WTC11 (cell line): ENCODE measurements around the gene CYBB. TPM values are rescaled to one million over a fixed set of nuclear protein-coding genes. Genes with fewer than 3 reads are reported as not detected.

Source experiments
- ATAC-seq: fragments of 200-7000 bp; cut with Tn5 transposase; 2 replicates; pipeline ENCODE4 v1.10.0; 2021; ENCODE audit warnings: mild to moderate bottlenecking, moderate library complexity
- CTCF ChIA-PET: fragments of 300-600 bp; sonication (Branson Sonifier 250); formaldehyde crosslinking; loops from one replicate; lab custom pipeline; 2021; ENCODE audit warnings: antibody characterized with exemption; lab: Charles Lee
- POLR2A ChIA-PET: fragments of 350-600 bp; sonication (Branson Sonifier 250); formaldehyde crosslinking; loops from one replicate; lab custom pipeline; 2021; ENCODE audit warnings: antibody characterized with exemption; lab: Charles Lee
- DNase-seq: peaks from one replicate; pipeline ENCODE4 v3.0.0; 2021; ENCODE audit warnings: low spot score
- H3K27ac Mint-ChIP-seq: 2 replicates; pipeline ENCODE4 v1.8.0; 2021; ENCODE audit warnings: mixed read lengths
- H3K27me3 Mint-ChIP-seq: 2 replicates; pipeline ENCODE4 v1.8.0; 2021; ENCODE audit warnings: low read depth, mild to moderate bottlenecking, moderate library complexity, mixed read lengths
- H3K36me3 Mint-ChIP-seq: 2 replicates; pipeline ENCODE4 v1.8.0; 2021; ENCODE audit warnings: mixed read lengths
- H3K4me1 Mint-ChIP-seq: 2 replicates; pipeline ENCODE4 v1.8.0; 2022; ENCODE audit warnings: mixed read lengths
- H3K4me3 Mint-ChIP-seq: 2 replicates; pipeline ENCODE4 v1.8.0; 2021; ENCODE audit warnings: mild to moderate bottlenecking, moderate library complexity, mixed read lengths
- H3K9me3 Mint-ChIP-seq: 2 replicates; pipeline ENCODE4 v1.8.0; 2021; ENCODE audit warnings: mixed read lengths
- CBFB ChIP-seq: sonication (generic); formaldehyde crosslinking; IDR thresholded peaks from 2 replicates; pipeline ENCODE4 v1.8.1; 2022; ENCODE audit warnings: mild to moderate bottlenecking, low read depth, missing genetic modification reagents
- CREB1 ChIP-seq: sonication (generic); formaldehyde crosslinking; IDR thresholded peaks from 2 replicates; pipeline ENCODE4 v1.8.0; 2023; ENCODE audit warnings: mild to moderate bottlenecking, missing genetic modification reagents
- JUN ChIP-seq: sonication (generic); formaldehyde crosslinking; IDR thresholded peaks from 2 replicates; pipeline ENCODE4 v1.8.0; 2023; ENCODE audit warnings: mild to moderate bottlenecking, missing genetic modification reagents
- RORB ChIP-seq: fragments of 250-450 bp; sonication (Bioruptor Pico); IDR thresholded peaks from 2 replicates; pipeline ENCODE4 v1.9.0; 2021; ENCODE audit warnings: mild to moderate bottlenecking
- SMAD4 ChIP-seq: sonication (generic); formaldehyde crosslinking; IDR thresholded peaks from 2 replicates; pipeline ENCODE4 v1.8.0; 2022; ENCODE audit warnings: mild to moderate bottlenecking, missing genetic modification reagents
- TCF7 ChIP-seq: sonication (generic); formaldehyde crosslinking; IDR thresholded peaks from 2 replicates; pipeline ENCODE4 v1.8.0; 2022; ENCODE audit warnings: mild to moderate bottlenecking, low read depth, missing genetic modification reagents, moderate library complexity
- TEAD4 ChIP-seq: sonication (generic); formaldehyde crosslinking; IDR thresholded peaks from 2 replicates; pipeline ENCODE4 v1.8.0; 2022; ENCODE audit warnings: mild to moderate bottlenecking, missing genetic modification reagents
- ZBTB21 ChIP-seq: sonication (generic); formaldehyde crosslinking; IDR thresholded peaks from 2 replicates; pipeline ENCODE4 v1.8.1; 2023; ENCODE audit warnings: mild to moderate bottlenecking, missing genetic modification reagents, borderline replicate concordance
- ZNF121 ChIP-seq: sonication (generic); formaldehyde crosslinking; IDR thresholded peaks from 2 replicates; pipeline ENCODE4 v1.8.0; 2023; ENCODE audit warnings: missing genetic modification reagents
- ZNF263 ChIP-seq: sonication (generic); formaldehyde crosslinking; IDR thresholded peaks from 2 replicates; pipeline ENCODE4 v1.8.1; 2022; ENCODE audit warnings: low read depth, mild to moderate bottlenecking, moderate library complexity, missing genetic modification reagents
- ZNF317 ChIP-seq: sonication (generic); formaldehyde crosslinking; IDR thresholded peaks from 2 replicates; pipeline ENCODE4 v1.8.1; 2023; ENCODE audit warnings: low read depth, mild to moderate bottlenecking, moderate library complexity, missing genetic modification reagents, borderline replicate concordance
- ZNF396 ChIP-seq: fragments of 250-450 bp; sonication (Bioruptor Pico); IDR thresholded peaks from 2 replicates; pipeline ENCODE4 v1.8.0; 2021; ENCODE audit warnings: mild to moderate bottlenecking, moderate library complexity, borderline replicate concordance
- ZNF423 ChIP-seq: fragments of 250-450 bp; sonication (Bioruptor Pico); IDR thresholded peaks from 2 replicates; pipeline ENCODE4 v2.1.2; 2022; ENCODE audit warnings: mild to moderate bottlenecking, moderate library complexity
- total RNA-seq: library from RNA; stranded (reverse); gene quantifications from 3 replicates; pipeline ENCODE4 v1.2.3, GENCODE V29; 2021
- TF ChIP-seq, protein P1 (sequence below): sonication (generic); formaldehyde crosslinking; IDR thresholded peaks from 2 replicates; pipeline ENCODE4 v1.8.0; 2023; ENCODE audit warnings: missing genetic modification reagents
- TF ChIP-seq, protein P2 (sequence below): sonication (generic); formaldehyde crosslinking; IDR thresholded peaks from 2 replicates; pipeline ENCODE4 v1.8.1; 2023; ENCODE audit warnings: mild to moderate bottlenecking, missing genetic modification reagents, moderate library complexity
- TF ChIP-seq, protein P3 (sequence below): sonication (generic); formaldehyde crosslinking; IDR thresholded peaks from 2 replicates; pipeline ENCODE4 v1.8.1; 2023; ENCODE audit warnings: mild to moderate bottlenecking, missing genetic modification reagents
- TF ChIP-seq, protein P4 (sequence below): sonication (generic); formaldehyde crosslinking; IDR thresholded peaks from 2 replicates; pipeline ENCODE4 v1.8.0; 2022; ENCODE audit warnings: mild to moderate bottlenecking, missing genetic modification reagents
- TF ChIP-seq, protein P5 (sequence below): sonication (generic); formaldehyde crosslinking; IDR thresholded peaks from 2 replicates; pipeline ENCODE4 v1.8.0; 2022; ENCODE audit warnings: missing genetic modification reagents
- TF ChIP-seq, protein P6 (sequence below): sonication (generic); formaldehyde crosslinking; IDR thresholded peaks from 2 replicates; pipeline ENCODE4 v1.8.1; 2023; ENCODE audit warnings: mild to moderate bottlenecking, missing genetic modification reagents
- TF ChIP-seq, protein P7 (sequence below): sonication (generic); formaldehyde crosslinking; conservative IDR thresholded peaks from 2 replicates; pipeline ENCODE4 v1.8.1; 2023; ENCODE audit warnings: mild to moderate bottlenecking, low read depth, missing genetic modification reagents, moderate library complexity
- TF ChIP-seq, protein P8 (sequence below): sonication (generic); formaldehyde crosslinking; conservative IDR thresholded peaks from 2 replicates; pipeline ENCODE4 v1.8.1; 2022; ENCODE audit warnings: mild to moderate bottlenecking, missing genetic modification reagents

Gene CYBB
- total RNA-seq, 1 experiment from 2014 or later: 0.22 TPM

DNA sequence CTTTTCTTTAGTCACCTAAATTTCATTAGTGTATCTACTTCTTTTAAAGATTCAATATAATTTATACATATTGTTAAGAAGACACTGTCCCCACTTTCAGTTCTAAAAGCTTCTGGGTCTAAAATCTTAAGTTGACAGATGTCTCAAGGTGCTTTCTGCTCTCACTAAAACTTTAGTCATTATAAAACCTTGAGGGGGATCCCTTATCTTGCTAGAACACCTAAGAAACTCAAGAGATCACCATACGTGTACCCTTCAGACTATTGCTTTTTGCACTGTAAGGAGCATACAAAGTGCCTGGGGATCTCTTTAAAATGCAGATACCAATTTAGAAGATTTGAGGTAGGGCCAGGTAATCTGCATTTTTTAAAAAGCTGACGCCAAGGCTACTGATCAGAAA is 30.1 kb downstream of the CYBB start (continued):
- TF ChIP-seq, protein P1, sequence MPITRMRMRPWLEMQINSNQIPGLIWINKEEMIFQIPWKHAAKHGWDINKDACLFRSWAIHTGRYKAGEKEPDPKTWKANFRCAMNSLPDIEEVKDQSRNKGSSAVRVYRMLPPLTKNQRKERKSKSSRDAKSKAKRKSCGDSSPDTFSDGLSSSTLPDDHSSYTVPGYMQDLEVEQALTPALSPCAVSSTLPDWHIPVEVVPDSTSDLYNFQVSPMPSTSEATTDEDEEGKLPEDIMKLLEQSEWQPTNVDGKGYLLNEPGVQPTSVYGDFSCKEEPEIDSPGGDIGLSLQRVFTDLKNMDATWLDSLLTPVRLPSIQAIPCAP (CRISPR knock-in tag): no peak
- no peak for TF ChIP-seq SMAD4

DNA sequence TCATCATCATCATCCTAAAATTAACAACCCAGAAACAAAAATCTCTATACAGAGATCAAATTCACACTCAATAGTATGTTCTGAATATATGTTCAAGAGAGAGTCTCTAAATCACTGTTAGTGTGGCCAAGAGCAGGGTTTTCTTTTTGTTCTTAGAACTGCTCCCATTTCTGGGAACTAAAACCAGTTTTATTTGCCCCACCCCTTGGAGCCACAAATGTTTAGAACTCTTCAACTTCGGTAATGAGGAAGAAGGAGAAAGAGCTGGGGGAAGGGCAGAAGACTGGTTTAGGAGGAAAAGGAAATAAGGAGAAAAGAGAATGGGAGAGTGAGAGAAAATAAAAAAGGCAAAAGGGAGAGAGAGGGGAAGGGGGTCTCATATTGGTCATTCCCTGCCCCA is 32.3 kb downstream of the CYBB start:
- Mint-ChIP-seq H3K4me1 (0 out of 2 replicates have a peak, but pooled peaks cover 3% of the 10 kb centered on the region), H3K27ac (no peak overlapping the region), H3K4me3 (no peak overlapping the region), H3K27me3 (no peaks in the 10 kb centered on the region), H3K9me3 (no peaks in the 10 kb centered on the region)
- CTCF ChIA-PET: no interaction called here
- ATAC-seq: no peak
- no peak for DNase-seq
- TF ChIP-seq, protein P2, sequence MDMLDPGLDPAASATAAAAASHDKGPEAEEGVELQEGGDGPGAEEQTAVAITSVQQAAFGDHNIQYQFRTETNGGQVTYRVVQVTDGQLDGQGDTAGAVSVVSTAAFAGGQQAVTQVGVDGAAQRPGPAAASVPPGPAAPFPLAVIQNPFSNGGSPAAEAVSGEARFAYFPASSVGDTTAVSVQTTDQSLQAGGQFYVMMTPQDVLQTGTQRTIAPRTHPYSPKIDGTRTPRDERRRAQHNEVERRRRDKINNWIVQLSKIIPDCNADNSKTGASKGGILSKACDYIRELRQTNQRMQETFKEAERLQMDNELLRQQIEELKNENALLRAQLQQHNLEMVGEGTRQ (CRISPR knock-in tag): no peak
- TF ChIP-seq, protein P3, sequence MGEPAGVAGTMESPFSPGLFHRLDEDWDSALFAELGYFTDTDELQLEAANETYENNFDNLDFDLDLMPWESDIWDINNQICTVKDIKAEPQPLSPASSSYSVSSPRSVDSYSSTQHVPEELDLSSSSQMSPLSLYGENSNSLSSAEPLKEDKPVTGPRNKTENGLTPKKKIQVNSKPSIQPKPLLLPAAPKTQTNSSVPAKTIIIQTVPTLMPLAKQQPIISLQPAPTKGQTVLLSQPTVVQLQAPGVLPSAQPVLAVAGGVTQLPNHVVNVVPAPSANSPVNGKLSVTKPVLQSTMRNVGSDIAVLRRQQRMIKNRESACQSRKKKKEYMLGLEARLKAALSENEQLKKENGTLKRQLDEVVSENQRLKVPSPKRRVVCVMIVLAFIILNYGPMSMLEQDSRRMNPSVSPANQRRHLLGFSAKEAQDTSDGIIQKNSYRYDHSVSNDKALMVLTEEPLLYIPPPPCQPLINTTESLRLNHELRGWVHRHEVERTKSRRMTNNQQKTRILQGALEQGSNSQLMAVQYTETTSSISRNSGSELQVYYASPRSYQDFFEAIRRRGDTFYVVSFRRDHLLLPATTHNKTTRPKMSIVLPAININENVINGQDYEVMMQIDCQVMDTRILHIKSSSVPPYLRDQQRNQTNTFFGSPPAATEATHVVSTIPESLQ: no peak
- TF ChIP-seq RORB (CRISPR knock-in tag) (no peak), TEAD4 (CRISPR knock-in tag) (no peak), ZBTB21 (CRISPR knock-in tag) (no peak), ZNF263 (CRISPR knock-in tag) (no peak), CREB1 (CRISPR knock-in tag) (no peak), TCF7 (CRISPR knock-in tag) (no peak)
- TF ChIP-seq, protein P4, sequence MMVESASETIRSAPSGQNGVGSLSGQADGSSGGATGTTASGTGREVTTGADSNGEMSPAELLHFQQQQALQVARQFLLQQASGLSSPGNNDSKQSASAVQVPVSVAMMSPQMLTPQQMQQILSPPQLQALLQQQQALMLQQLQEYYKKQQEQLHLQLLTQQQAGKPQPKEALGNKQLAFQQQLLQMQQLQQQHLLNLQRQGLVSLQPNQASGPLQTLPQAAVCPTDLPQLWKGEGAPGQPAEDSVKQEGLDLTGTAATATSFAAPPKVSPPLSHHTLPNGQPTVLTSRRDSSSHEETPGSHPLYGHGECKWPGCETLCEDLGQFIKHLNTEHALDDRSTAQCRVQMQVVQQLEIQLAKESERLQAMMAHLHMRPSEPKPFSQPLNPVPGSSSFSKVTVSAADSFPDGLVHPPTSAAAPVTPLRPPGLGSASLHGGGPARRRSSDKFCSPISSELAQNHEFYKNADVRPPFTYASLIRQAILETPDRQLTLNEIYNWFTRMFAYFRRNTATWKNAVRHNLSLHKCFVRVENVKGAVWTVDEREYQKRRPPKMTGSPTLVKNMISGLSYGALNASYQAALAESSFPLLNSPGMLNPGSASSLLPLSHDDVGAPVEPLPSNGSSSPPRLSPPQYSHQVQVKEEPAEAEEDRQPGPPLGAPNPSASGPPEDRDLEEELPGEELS (CRISPR knock-in tag): no peak
- TF ChIP-seq, protein P5, sequence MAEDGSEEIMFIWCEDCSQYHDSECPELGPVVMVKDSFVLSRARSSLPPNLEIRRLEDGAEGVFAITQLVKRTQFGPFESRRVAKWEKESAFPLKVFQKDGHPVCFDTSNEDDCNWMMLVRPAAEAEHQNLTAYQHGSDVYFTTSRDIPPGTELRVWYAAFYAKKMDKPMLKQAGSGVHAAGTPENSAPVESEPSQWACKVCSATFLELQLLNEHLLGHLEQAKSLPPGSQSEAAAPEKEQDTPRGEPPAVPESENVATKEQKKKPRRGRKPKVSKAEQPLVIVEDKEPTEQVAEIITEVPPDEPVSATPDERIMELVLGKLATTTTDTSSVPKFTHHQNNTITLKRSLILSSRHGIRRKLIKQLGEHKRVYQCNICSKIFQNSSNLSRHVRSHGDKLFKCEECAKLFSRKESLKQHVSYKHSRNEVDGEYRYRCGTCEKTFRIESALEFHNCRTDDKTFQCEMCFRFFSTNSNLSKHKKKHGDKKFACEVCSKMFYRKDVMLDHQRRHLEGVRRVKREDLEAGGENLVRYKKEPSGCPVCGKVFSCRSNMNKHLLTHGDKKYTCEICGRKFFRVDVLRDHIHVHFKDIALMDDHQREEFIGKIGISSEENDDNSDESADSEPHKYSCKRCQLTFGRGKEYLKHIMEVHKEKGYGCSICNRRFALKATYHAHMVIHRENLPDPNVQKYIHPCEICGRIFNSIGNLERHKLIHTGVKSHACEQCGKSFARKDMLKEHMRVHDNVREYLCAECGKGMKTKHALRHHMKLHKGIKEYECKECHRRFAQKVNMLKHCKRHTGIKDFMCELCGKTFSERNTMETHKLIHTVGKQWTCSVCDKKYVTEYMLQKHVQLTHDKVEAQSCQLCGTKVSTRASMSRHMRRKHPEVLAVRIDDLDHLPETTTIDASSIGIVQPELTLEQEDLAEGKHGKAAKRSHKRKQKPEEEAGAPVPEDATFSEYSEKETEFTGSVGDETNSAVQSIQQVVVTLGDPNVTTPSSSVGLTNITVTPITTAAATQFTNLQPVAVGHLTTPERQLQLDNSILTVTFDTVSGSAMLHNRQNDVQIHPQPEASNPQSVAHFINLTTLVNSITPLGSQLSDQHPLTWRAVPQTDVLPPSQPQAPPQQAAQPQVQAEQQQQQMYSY (CRISPR knock-in tag): no peak
- TF ChIP-seq, all 79 proteins: peak for 0
- POLR2A ChIA-PET: no interaction called here
- H3K36me3 Mint-ChIP-seq: no peaks in the 10 kb centered on the region

DNA sequence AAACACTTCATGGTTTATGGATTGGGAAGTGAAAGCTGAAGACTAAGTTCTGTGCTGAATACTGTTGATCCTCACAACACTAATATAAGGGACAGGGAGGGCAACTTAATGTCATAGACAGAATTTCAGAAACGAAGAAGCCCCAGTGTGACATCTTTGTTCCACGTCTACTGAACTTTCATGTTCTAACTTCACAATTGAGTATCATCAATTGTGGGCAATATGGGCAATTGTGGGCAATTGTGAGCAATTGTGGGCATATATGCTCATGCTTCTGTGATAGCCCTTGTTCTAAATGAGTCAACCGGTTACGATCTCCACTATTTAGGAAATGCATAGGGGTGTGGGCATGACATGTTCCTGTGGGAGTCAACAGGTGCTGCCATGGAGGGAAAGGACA is 33.7 kb downstream of the CYBB start:
- DNase-seq: no peak
- ATAC-seq: no peak
- Mint-ChIP-seq H3K27ac (no peak overlapping the region), H3K27me3 (no peaks in the 10 kb centered on the region), H3K36me3 (no peaks in the 10 kb centered on the region), H3K4me1 (0 out of 2 replicates have a peak, but pooled peaks cover 3% of the 10 kb centered on the region), H3K4me3 (no peak overlapping the region), H3K9me3 (no peaks in the 10 kb centered on the region)
- ChIA-PET CTCF (no interaction called here), POLR2A (no interaction called here)
- TF ChIP-seq, protein P6, sequence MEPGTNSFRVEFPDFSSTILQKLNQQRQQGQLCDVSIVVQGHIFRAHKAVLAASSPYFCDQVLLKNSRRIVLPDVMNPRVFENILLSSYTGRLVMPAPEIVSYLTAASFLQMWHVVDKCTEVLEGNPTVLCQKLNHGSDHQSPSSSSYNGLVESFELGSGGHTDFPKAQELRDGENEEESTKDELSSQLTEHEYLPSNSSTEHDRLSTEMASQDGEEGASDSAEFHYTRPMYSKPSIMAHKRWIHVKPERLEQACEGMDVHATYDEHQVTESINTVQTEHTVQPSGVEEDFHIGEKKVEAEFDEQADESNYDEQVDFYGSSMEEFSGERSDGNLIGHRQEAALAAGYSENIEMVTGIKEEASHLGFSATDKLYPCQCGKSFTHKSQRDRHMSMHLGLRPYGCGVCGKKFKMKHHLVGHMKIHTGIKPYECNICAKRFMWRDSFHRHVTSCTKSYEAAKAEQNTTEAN (CRISPR knock-in tag): no peak
- TF ChIP-seq ZNF396 (CRISPR knock-in tag) (no peak), ZNF317 (CRISPR knock-in tag) (no peak), ZNF121 (CRISPR knock-in tag) (no peak), CBFB (CRISPR knock-in tag) (no peak), JUN (CRISPR knock-in tag) (no peak), ZNF423 (CRISPR knock-in tag) (no peak)
- TF ChIP-seq, protein P7, sequence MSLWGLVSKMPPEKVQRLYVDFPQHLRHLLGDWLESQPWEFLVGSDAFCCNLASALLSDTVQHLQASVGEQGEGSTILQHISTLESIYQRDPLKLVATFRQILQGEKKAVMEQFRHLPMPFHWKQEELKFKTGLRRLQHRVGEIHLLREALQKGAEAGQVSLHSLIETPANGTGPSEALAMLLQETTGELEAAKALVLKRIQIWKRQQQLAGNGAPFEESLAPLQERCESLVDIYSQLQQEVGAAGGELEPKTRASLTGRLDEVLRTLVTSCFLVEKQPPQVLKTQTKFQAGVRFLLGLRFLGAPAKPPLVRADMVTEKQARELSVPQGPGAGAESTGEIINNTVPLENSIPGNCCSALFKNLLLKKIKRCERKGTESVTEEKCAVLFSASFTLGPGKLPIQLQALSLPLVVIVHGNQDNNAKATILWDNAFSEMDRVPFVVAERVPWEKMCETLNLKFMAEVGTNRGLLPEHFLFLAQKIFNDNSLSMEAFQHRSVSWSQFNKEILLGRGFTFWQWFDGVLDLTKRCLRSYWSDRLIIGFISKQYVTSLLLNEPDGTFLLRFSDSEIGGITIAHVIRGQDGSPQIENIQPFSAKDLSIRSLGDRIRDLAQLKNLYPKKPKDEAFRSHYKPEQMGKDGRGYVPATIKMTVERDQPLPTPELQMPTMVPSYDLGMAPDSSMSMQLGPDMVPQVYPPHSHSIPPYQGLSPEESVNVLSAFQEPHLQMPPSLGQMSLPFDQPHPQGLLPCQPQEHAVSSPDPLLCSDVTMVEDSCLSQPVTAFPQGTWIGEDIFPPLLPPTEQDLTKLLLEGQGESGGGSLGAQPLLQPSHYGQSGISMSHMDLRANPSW (CRISPR knock-in tag): no peak
- TF ChIP-seq, protein P8, sequence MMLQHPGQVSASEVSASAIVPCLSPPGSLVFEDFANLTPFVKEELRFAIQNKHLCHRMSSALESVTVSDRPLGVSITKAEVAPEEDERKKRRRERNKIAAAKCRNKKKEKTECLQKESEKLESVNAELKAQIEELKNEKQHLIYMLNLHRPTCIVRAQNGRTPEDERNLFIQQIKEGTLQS: no peak
